Measurements from ENCODE around the gene HARS1.
A peak's percentile ranks its signal among the peaks of the same experiment; 100 is the strongest.
"Not testable (repeated sequence)": the region's sequence is repeated elsewhere in the genome, so short reads cannot be mapped to it uniquely, and the experiment has no call there.

HARS1 gene

DNA sequence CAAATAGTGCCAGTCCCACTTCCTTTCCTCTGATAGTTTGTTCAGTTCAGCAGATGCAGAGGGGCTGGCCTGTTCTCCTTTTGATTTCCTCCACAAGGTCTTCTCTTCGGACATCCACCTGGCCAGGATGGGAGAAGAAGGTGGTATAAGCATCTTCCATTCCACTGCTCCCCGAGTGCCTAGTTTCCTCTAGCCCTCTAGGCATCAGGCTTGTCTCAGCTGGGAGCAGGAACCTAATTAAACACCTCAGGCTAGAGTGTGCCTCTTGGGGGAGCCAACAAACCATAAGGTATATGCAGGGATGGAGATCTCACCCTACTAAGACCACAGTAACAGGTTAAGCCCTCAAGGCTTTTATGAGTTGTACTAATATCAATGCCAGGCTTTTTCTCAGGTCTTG, 17.0 kb downstream of the HARS1 start:
- DNase-seq, result no peak

- no peak for DNase-seq
These were observed 17.8 kb downstream of the HARS1 start, which contains the start of gene DND1 for GRCh38 chr5:140673187-140673976. Gene DND1 (minus strand): TSS chr5:140673576. CDS start chr5:140673542, 34 bp downstream.

GRCh38 chr5:140672455-140673186, 18.5 kb downstream of the HARS1 start:
- DNase-seq, result peak; percentile 1

DNA sequence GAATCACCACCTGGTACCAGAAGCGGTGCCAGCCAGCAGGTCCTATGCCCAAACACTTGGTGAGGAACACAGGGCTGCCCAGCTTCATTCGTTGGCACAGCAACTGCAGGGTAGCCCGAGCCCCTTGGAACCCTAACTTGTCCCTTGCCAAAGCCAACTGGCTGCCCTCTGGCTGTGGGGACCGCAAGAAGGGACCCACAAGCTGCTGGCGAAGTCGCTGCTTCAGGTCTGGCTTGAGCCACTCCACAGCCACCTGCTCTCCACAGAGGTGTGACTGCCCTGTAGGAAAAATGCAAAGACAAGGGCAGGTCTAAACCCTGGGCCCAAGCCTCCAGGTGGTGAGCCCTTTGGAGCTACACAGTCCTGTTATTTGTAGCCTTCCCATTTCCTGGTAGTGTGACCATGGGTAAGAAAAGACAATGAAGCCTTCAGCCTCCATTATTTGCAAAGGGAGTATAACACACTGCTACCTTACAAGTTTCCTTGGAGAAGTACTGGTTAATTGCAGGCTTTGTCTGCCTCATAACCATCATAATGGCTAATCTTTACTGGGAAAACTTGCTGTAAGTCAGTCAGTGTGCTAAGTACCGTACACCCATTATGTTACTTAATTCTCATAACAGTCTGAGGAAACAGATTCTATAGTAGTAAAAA, 19.6 kb downstream of the HARS1 start:
- DNase-seq, result no peak

DNA sequence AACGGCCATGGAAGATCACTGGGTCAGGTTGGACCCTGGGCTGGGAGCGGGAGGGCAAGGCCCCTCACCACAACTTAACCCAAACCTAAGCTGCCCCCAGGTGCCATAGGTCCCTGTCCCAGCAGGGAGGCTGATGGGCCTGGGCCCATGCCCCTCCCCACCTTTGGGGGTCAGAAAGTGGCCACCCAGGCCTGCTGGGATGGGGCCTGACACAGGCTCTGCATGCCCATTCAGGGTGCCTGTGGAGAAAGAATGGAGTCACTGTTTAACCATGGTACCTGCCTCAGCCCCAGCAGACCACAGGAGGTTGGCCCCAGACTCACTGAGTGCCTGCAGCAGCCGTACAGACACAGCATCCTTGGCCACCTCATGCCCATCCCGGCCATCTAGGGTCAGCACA, 20.1 kb downstream of the HARS1 start:
- not testable (repeated sequence) for DNase-seq

- peak; percentile 96 for DNase-seq
These were observed 26.6 kb downstream of the HARS1 start, which contains the start of gene WDR55 for GRCh38 chr5:140664359-140665119. Gene WDR55 (plus strand): TSS chr5:140664904. CDS start chr5:140664913, 9 bp downstream.

- no peak for DNase-seq
These were observed 27.2 kb downstream of the HARS1 start for GRCh38 chr5:140664030-140664358.

DNA sequence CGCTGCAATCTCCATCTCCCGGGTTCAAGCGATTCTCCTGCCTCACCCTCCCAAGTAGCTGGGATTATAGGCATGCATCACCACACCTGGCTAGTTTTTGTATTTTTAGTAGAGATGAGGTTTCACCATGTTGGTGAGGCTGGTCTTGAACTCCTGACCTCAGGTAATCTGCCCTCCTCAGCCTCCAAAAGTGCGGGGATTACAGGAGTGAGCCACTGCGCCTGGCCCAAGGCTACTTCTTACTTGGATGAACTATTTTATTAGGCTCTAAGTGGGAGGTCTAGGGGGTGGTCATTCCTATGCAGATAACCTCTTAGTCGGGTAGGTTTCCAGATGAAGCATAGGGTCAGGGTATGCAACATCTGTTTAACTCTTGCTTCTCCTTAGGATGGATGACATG, 30.8 kb downstream of the HARS1 start:
- DNase-seq, result not testable (repeated sequence)

DNA sequence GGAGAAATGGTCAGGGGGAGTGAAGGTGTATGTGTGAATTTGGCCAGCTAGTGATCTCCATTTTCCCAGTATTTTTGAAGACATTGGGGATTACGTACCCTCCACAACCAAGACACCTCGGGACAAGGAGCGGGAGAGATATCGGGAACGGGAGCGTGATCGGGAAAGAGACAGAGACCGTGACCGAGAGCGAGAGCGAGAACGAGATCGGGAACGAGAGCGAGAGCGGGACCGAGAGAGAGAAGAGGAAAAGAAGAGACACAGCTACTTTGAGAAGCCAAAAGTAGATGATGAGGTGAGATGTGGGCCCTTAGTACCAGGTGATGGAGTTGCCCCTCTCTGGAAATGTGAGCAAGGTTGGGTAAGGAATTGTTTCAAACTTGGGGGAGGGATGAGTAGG, 32.3 kb downstream of the HARS1 start:
- no peak for DNase-seq

GRCh38 chr5:140647042-140647419, 44.1 kb downstream of the HARS1 start:
- no peak for DNase-seq

DNA sequence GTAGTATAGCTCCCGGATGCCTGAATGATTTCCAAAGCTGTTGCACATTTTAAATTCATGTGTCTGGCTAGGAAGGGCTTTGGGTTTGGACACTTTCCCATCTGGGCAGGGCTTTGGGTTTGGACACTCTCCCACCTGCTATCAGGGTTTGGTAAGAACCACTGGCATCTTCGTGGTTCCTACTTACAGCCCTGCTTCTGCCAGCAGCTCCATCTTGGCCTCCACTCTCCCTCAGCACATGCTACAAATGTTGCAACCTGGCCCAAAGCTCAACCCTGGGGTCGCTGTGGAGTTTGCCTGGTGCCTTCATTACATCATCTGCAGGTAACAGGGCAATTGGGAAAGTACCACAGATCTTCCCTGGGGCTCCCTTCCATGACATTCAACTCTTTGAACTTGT, 48.5 kb downstream of the HARS1 start:
- no peak for DNase-seq

- no peak for DNase-seq
These were observed 49.5 kb downstream of the HARS1 start for GRCh38 chr5:140641716-140642115.

GRCh38 chr5:140639148-140639981, 51.8 kb downstream of the HARS1 start, which contains the start of gene TMCO6:
Gene TMCO6 (plus strand): TSS chr5:140639451. CDS start chr5:140639528, 77 bp downstream.
- DNase-seq, result peak; percentile 97

- DNase-seq, result not testable (repeated sequence)
These were observed 52.3 kb downstream of the HARS1 start for GRCh38 chr5:140638898-140639147.

DNA sequence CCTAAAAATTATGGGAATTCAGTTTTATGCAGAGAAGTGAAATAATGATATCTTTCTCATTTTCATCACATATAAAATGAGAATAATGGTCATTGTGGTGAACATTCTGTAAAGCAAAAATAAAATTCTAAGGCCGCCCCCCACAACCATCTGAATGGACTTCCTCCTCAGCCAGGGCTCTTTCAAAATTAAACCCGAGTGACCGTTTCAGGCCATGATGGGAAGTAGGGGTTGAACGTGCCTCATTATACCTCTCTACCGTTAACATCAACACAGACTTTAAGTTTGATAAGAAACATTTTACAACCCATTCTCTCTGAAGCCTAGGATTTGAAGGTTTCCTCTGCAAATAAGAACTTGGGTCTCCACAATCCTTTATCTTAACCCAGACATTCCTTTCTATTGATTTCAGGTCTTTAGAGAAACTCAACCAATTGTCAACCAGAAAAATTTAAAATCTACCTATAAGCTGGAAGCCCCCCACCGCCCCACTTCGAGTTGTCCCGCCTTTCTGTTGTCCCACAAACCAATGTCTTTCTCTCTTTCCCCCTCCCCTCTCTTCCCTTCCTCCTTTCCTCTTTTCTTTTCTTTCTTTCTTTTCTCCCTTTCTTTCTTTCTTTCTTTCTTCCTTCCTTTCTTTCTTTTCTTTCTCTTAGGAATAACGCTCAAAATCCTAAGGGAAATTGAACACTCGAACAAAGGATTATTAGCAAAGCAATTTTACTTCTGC, 53.6 kb downstream of the HARS1 start:
- no peak for DNase-seq

DNA sequence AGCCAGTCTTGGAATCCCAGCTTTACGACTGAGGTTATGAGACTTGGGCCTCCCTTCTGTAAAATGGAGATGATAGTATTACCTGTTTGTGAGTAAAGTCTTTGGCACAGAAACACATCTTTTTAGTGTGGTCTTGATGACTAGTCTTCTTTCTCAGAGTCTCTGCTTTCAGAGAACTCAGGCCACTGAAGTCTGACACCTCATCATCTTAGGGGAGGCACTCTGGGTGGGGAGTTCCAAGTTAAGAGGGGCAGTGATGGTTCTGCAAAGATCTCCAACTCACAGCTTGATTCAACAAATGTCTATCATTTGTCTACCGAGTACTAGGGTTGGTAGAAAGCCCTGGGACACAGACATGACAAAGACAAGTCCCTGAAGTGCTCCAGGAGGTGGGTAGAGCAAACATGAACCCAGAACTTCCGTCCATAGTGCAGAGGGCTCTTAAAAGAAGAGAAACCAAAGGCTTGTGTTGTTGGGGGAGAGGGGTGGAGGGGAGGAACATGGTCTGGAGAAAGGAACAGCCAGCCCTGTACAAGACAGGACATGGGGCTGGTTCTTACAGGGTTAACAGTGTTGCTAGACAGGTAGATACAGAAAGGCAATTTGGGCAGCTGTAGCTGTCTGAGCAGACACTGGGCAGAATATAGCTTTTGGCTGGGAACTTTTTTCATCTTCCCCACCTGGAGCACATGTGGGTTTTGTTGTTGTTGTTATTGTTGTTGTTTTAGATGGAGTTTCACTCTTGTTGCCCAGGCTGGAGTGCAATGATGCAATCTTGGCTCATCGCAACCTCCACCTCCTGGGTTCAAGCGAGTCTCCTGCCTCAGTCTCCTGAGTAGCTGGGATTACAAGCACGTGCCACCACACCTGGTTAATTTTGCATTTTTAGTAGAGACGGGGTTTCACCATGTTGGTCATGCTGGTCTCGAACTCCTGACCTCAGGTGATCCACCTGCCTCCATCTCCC, 55.6 kb downstream of the HARS1 start:
- no peak for DNase-seq

GRCh38 chr5:140634103-140634502, 57.1 kb downstream of the HARS1 start:
- DNase-seq, result no peak

DNA sequence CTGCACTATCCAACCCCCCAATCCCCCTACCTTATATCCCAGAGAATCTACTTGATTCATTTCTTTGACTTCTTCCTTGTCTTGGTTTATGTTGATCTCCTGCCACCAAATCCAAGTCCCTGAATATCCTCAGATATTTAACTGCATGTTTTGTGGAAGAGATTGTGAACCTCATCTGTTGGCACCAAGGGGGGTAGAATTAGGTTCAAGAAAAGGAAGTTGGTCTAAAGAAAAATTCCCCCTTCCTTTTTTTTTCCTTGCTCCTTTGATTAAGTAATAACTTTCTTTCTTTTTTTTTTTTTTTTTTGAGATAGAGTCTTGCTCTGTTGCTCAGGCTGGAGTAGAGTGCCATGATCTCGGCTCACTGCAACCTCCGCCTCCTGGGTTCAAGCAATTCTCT, 57.7 kb downstream of the HARS1 start:
- no peak for DNase-seq

DNA sequence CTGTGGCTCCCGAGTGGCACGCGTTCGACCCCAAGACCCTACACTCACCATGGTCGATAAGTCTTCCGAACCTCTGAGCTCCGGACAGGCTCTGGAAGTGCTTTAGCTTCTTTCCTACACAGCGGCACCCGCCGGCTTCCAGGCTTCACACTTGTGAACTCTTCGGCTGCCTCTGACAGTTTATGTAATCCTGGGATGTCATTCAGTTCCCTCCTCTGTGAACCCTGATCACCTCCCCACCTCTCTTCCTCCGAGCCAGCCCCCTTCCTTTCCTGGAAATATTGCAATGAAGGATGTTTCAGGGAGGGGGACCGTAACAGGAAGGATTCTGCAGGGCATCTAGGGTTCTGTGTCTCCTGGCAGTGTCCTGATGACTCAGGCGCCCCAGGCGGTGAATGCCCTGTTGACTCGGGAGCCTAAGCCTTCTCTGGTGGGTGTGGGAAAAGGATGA, 58.1 kb downstream of the HARS1 start, which contains the start of gene CD14:
Gene CD14, minus strand, starts transcription at position 155 of the 451 bp plus-strand sequence. Its CDS starts 104 bp downstream, at position 51.
- DNase-seq, result no peak

All from NCI-H345 (cell line).